ENCODE data around the gene HERC4.
A peak's percentile ranks its signal among the peaks of the same experiment; 100 is the strongest.
"Not testable (repeated sequence)": the region's sequence is repeated elsewhere in the genome, so short reads cannot be mapped to it uniquely, and the experiment has no call there.

HERC4 gene

GRCh38 chr10:68080853-68081431 lies 5.9 kb upstream of the HERC4 start:
- Mint-ChIP-seq H3K9me3 (no peaks in the 10 kb centered on the region), H3K27ac (no peak overlapping the region), H3K36me3 (ENCODE audit: low read depth) (no peaks in the 10 kb centered on the region), H3K4me3 (no peak overlapping the region), H3K4me1 (ENCODE audit: low read depth) (peaks cover 3% of the 10 kb centered on the region), H3K27me3 (peaks cover 4% of the 10 kb centered on the region)

- Mint-ChIP-seq H3K4me1 (ENCODE audit: low read depth) (peaks cover 9% of the 10 kb centered on the region), H3K4me3 (no peak overlapping the region), H3K27ac (no peak overlapping the region), H3K36me3 (ENCODE audit: low read depth) (no peaks in the 10 kb centered on the region), H3K9me3 (no peaks in the 10 kb centered on the region), H3K27me3 (peaks cover 4% of the 10 kb centered on the region)
Measured at GRCh38 chr10:68079434-68079833, 4.4 kb upstream of the HERC4 start.

GRCh38 chr10:68077026-68077425 lies 1.9 kb upstream of the HERC4 start:
- peaks cover 29% of the 10 kb centered on the region for H3K4me1 Mint-ChIP-seq (ENCODE audit: low read depth)
- H3K36me3 Mint-ChIP-seq (ENCODE audit: low read depth) = peaks cover 9% of the 10 kb centered on the region
- H3K27me3 Mint-ChIP-seq = no peaks in the 10 kb centered on the region
- no peak overlapping the region for H3K27ac Mint-ChIP-seq
- H3K4me3 Mint-ChIP-seq = no peak overlapping the region
- H3K9me3 Mint-ChIP-seq = no peaks in the 10 kb centered on the region

GRCh38 chr10:68076081-68076480 lies 998 bp upstream of the HERC4 start:
- H3K9me3 Mint-ChIP-seq, H3K27ac Mint-ChIP-seq, H3K4me3 Mint-ChIP-seq, H3K27me3 Mint-ChIP-seq: not testable (repeated sequence)
- Mint-ChIP-seq H3K36me3 (ENCODE audit: low read depth) (peaks cover 19% of the 10 kb centered on the region), H3K4me1 (ENCODE audit: low read depth) (peaks cover 38% of the 10 kb centered on the region)

GRCh38 chr10:68075550-68076004 lies 494 bp upstream of the HERC4 start:
- no peaks in the 10 kb centered on the region for H3K9me3 Mint-ChIP-seq
- H3K27ac Mint-ChIP-seq = peak overlapping the region; percentile 75
- H3K27me3 Mint-ChIP-seq = no peaks in the 10 kb centered on the region
- H3K4me3 Mint-ChIP-seq = peak overlapping the region; percentile 97
- peaks cover 43% of the 10 kb centered on the region for H3K4me1 Mint-ChIP-seq (ENCODE audit: low read depth)
- H3K36me3 Mint-ChIP-seq (ENCODE audit: low read depth) = peaks cover 24% of the 10 kb centered on the region

GRCh38 chr10:68074031-68074774 lies 880 bp downstream of the HERC4 start:
- Mint-ChIP-seq H3K4me1 (ENCODE audit: low read depth) (peaks cover 52% of the 10 kb centered on the region), H3K9me3 (no peaks in the 10 kb centered on the region), H3K27me3 (no peaks in the 10 kb centered on the region), H3K36me3 (ENCODE audit: low read depth) (peaks cover 27% of the 10 kb centered on the region), H3K4me3 (peak overlapping the region; percentile 97), H3K27ac (peak overlapping the region; percentile 92)

- no peaks in the 10 kb centered on the region for H3K27me3 Mint-ChIP-seq
- H3K9me3 Mint-ChIP-seq = no peaks in the 10 kb centered on the region
- peak overlapping the region; percentile 92 for H3K27ac Mint-ChIP-seq
- peaks cover 29% of the 10 kb centered on the region for H3K36me3 Mint-ChIP-seq (ENCODE audit: low read depth)
- H3K4me1 Mint-ChIP-seq (ENCODE audit: low read depth) = peaks cover 54% of the 10 kb centered on the region
- H3K4me3 Mint-ChIP-seq = peak overlapping the region; percentile 97
Measured at GRCh38 chr10:68073631-68074030, 1.5 kb downstream of the HERC4 start.

- H3K4me1 Mint-ChIP-seq (ENCODE audit: low read depth) = peaks cover 47% of the 10 kb centered on the region
- H3K27ac Mint-ChIP-seq = no peak overlapping the region
- no peaks in the 10 kb centered on the region for H3K27me3 Mint-ChIP-seq
- no peak overlapping the region for H3K4me3 Mint-ChIP-seq
- no peaks in the 10 kb centered on the region for H3K9me3 Mint-ChIP-seq
- peaks cover 50% of the 10 kb centered on the region for H3K36me3 Mint-ChIP-seq (ENCODE audit: low read depth)
Measured at GRCh38 chr10:68067508-68067907, 7.6 kb downstream of the HERC4 start.

- H3K4me1 Mint-ChIP-seq (ENCODE audit: low read depth) = peaks cover 42% of the 10 kb centered on the region
- no peaks in the 10 kb centered on the region for H3K27me3 Mint-ChIP-seq
- H3K27ac Mint-ChIP-seq = no peak overlapping the region
- H3K36me3 Mint-ChIP-seq (ENCODE audit: low read depth) = peaks cover 49% of the 10 kb centered on the region
- H3K4me3 Mint-ChIP-seq = no peak overlapping the region
- no peaks in the 10 kb centered on the region for H3K9me3 Mint-ChIP-seq
Measured at GRCh38 chr10:68067029-68067428, 8.1 kb downstream of the HERC4 start.

- Mint-ChIP-seq H3K36me3 (ENCODE audit: low read depth) (peaks cover 30% of the 10 kb centered on the region), H3K9me3 (no peaks in the 10 kb centered on the region), H3K4me3 (no peak overlapping the region), H3K27me3 (no peaks in the 10 kb centered on the region), H3K27ac (no peak overlapping the region), H3K4me1 (ENCODE audit: low read depth) (peaks cover 27% of the 10 kb centered on the region)
Measured at GRCh38 chr10:68053553-68053952, 21.5 kb downstream of the HERC4 start.

- Mint-ChIP-seq H3K4me1 (ENCODE audit: low read depth) (peaks cover 38% of the 10 kb centered on the region), H3K4me3 (no peak overlapping the region), H3K36me3 (ENCODE audit: low read depth) (peaks cover 24% of the 10 kb centered on the region), H3K27ac (no peak overlapping the region), H3K27me3 (no peaks in the 10 kb centered on the region), H3K9me3 (no peaks in the 10 kb centered on the region)
Measured at GRCh38 chr10:68052463-68052862, 22.6 kb downstream of the HERC4 start.

GRCh38 chr10:68049289-68050078 lies 25.6 kb downstream of the HERC4 start:
- H3K9me3 Mint-ChIP-seq = no peaks in the 10 kb centered on the region
- peaks cover 53% of the 10 kb centered on the region for H3K4me1 Mint-ChIP-seq (ENCODE audit: low read depth)
- H3K36me3 Mint-ChIP-seq (ENCODE audit: low read depth) = peaks cover 31% of the 10 kb centered on the region
- peak overlapping the region; percentile 71 for H3K27ac Mint-ChIP-seq
- H3K4me3 Mint-ChIP-seq = no peak overlapping the region
- H3K27me3 Mint-ChIP-seq = no peaks in the 10 kb centered on the region

- Mint-ChIP-seq H3K4me1 (ENCODE audit: low read depth) (peaks cover 52% of the 10 kb centered on the region), H3K27me3 (no peaks in the 10 kb centered on the region), H3K9me3 (no peaks in the 10 kb centered on the region), H3K4me3 (no peak overlapping the region), H3K27ac (no peak overlapping the region), H3K36me3 (ENCODE audit: low read depth) (peaks cover 30% of the 10 kb centered on the region)
Measured at GRCh38 chr10:68047554-68048327, 27.3 kb downstream of the HERC4 start.

- Mint-ChIP-seq H3K27ac (no peak overlapping the region), H3K36me3 (ENCODE audit: low read depth) (peaks cover 26% of the 10 kb centered on the region), H3K4me3 (no peak overlapping the region), H3K4me1 (ENCODE audit: low read depth) (peaks cover 51% of the 10 kb centered on the region), H3K9me3 (no peaks in the 10 kb centered on the region), H3K27me3 (no peaks in the 10 kb centered on the region)
Measured at GRCh38 chr10:68047122-68047521, 28.0 kb downstream of the HERC4 start.

Data from stimulated activated naive CD8-positive, alpha-beta T cell treated with anti-CD3 and anti-CD28 coated beads, Interleukin-15, Interleukin-2, amounts not matched to agents 100 ng/mL and 50 ng/mL, for 24 hours (primary cell).